ENCODE results near the gene CPNE1.

CPNE1 gene

GRCh38 chr20:35680452-35681183 lies 15.9 kb upstream of the CPNE1 start:
- no peak for DNase-seq (ENCODE audit: low spot score in 2 of 2)
- H3K27me3 ChIP-seq (ENCODE audit: low read depth), result no peaks in the 10 kb centered on the region
- H3K36me3 ChIP-seq (replicated peaks), result peaks cover 5% of the 10 kb centered on the region; the same call in 1 of the 2 replicates
- in situ Hi-C loops (cut with MboI; ENCODE audit: low sequenced_read_pairs), result no loop called here
- peaks cover 4% of the 10 kb centered on the region for H3K4me1 ChIP-seq
- no peak overlapping the region for H3K4me3 ChIP-seq
- H3K9me3 ChIP-seq, result no peaks in the 10 kb centered on the region

GRCh38 chr20:35674921-35675320 lies 10.2 kb upstream of the CPNE1 start:
- in situ Hi-C loops (cut with MboI; ENCODE audit: low sequenced_read_pairs), result no loop called here
- Histone ChIP-seq H3K4me3 (no peak overlapping the region), H3K9me3 (no peaks in the 10 kb centered on the region), H3K27me3 (ENCODE audit: low read depth) (no peaks in the 10 kb centered on the region), H3K4me1 (no peaks in the 10 kb centered on the region), H3K36me3 (replicated peaks) (peaks cover 32% of the 10 kb centered on the region)
- no peak for DNase-seq (ENCODE audit: low spot score in 2 of 2)

- peaks cover 40% of the 10 kb centered on the region for H3K36me3 ChIP-seq (replicated peaks)
- H3K9me3 ChIP-seq, result no peaks in the 10 kb centered on the region
- H3K4me1 ChIP-seq, result no peaks in the 10 kb centered on the region
- in situ Hi-C loops (cut with MboI; ENCODE audit: low sequenced_read_pairs), result no loop called here
- H3K27me3 ChIP-seq (ENCODE audit: low read depth), result no peaks in the 10 kb centered on the region
- H3K4me3 ChIP-seq, result no peak overlapping the region
- DNase-seq (ENCODE audit: low spot score in 2 of 2), result no peak
Observed at GRCh38 chr20:35673884-35674283, 9.2 kb upstream of the CPNE1 start.

GRCh38 chr20:35669681-35670080 lies 5.0 kb upstream of the CPNE1 start:
- no peak for DNase-seq (ENCODE audit: low spot score in 2 of 2)
- H3K4me1 ChIP-seq, result peaks cover 4% of the 10 kb centered on the region
- peaks cover 44% of the 10 kb centered on the region for H3K36me3 ChIP-seq (replicated peaks)
- H3K27me3 ChIP-seq (ENCODE audit: low read depth), result no peaks in the 10 kb centered on the region
- no peak overlapping the region for H3K4me3 ChIP-seq
- in situ Hi-C loops (cut with MboI; ENCODE audit: low sequenced_read_pairs), result no loop called here
- no peaks in the 10 kb centered on the region for H3K9me3 ChIP-seq

GRCh38 chr20:35669221-35669620 lies 4.5 kb upstream of the CPNE1 start:
- Histone ChIP-seq H3K27me3 (ENCODE audit: low read depth) (no peaks in the 10 kb centered on the region), H3K36me3 (replicated peaks) (peaks cover 44% of the 10 kb centered on the region), H3K4me1 (peaks cover 4% of the 10 kb centered on the region), H3K9me3 (no peaks in the 10 kb centered on the region), H3K4me3 (no peak overlapping the region)
- in situ Hi-C loops (cut with MboI; ENCODE audit: low sequenced_read_pairs), result no loop called here
- DNase-seq (ENCODE audit: low spot score in 2 of 2), result no peak

- peaks cover 15% of the 10 kb centered on the region for H3K4me1 ChIP-seq
Observed at GRCh38 chr20:35665949-35666288, 1.2 kb upstream of the CPNE1 start.

GRCh38 chr20:35663516-35664465 lies 909 bp downstream of the CPNE1 start:
- Histone ChIP-seq H3K4me1 (peaks cover 17% of the 10 kb centered on the region), H3K4me3 (peak overlapping the region; percentile 88), H3K9me3 (no peaks in the 10 kb centered on the region), H3K36me3 (replicated peaks) (peaks cover 5% of the 10 kb centered on the region), H3K27me3 (ENCODE audit: low read depth) (no peaks in the 10 kb centered on the region)
- DNase-seq (ENCODE audit: low spot score in 2 of 2), result peak; percentile 73 to 79
- in situ Hi-C loops (cut with MboI; ENCODE audit: low sequenced_read_pairs), result no loop called here

More at GRCh38 chr20:35665949-35666288, 1.2 kb upstream of the CPNE1 start:
- Histone ChIP-seq H3K4me3 (no peak overlapping the region), H3K27me3 (ENCODE audit: low read depth) (no peaks in the 10 kb centered on the region), H3K9me3 (no peaks in the 10 kb centered on the region), H3K36me3 (replicated peaks) (peaks cover 21% of the 10 kb centered on the region)
- no peak for DNase-seq (ENCODE audit: low spot score in 2 of 2)
- in situ Hi-C loops (cut with MboI; ENCODE audit: low sequenced_read_pairs), result no loop called here

GRCh38 chr20:35662551-35662950 lies 2.1 kb downstream of the CPNE1 start:
- in situ Hi-C loops (cut with MboI; ENCODE audit: low sequenced_read_pairs), result no loop called here
- DNase-seq (ENCODE audit: low spot score in 2 of 2), result no peak
- peak overlapping the region; percentile 88 for H3K4me3 ChIP-seq
- H3K36me3 ChIP-seq (replicated peaks), result no peaks in the 10 kb centered on the region; the same call in 1 of the 2 replicates
- H3K4me1 ChIP-seq, result peaks cover 17% of the 10 kb centered on the region
- H3K9me3 ChIP-seq, result no peaks in the 10 kb centered on the region
- no peaks in the 10 kb centered on the region for H3K27me3 ChIP-seq (ENCODE audit: low read depth)

- Histone ChIP-seq H3K4me3 (peak overlapping the region; percentile 88), H3K36me3 (replicated peaks) (peaks cover 5% of the 10 kb centered on the region), H3K4me1 (peaks cover 17% of the 10 kb centered on the region), H3K27me3 (ENCODE audit: low read depth) (no peaks in the 10 kb centered on the region), H3K9me3 (no peaks in the 10 kb centered on the region)
- in situ Hi-C loops (cut with MboI; ENCODE audit: low sequenced_read_pairs), result no loop called here
- DNase-seq (ENCODE audit: low spot score in 2 of 2), result no peak
Observed at GRCh38 chr20:35661908-35662307, 2.8 kb downstream of the CPNE1 start.

- in situ Hi-C loops (cut with MboI; ENCODE audit: low sequenced_read_pairs), result no loop called here
- Histone ChIP-seq H3K4me1 (peaks cover 17% of the 10 kb centered on the region), H3K9me3 (no peaks in the 10 kb centered on the region), H3K36me3 (replicated peaks) (peaks cover 11% of the 10 kb centered on the region), H3K4me3 (no peak overlapping the region), H3K27me3 (ENCODE audit: low read depth) (no peaks in the 10 kb centered on the region)
- no peak for DNase-seq (ENCODE audit: low spot score in 2 of 2)
Observed at GRCh38 chr20:35661053-35661452, 3.6 kb downstream of the CPNE1 start.

GRCh38 chr20:35660122-35660937 lies 4.4 kb downstream of the CPNE1 start:
- Histone ChIP-seq H3K4me1 (peaks cover 17% of the 10 kb centered on the region), H3K36me3 (replicated peaks) (peaks cover 19% of the 10 kb centered on the region), H3K9me3 (no peaks in the 10 kb centered on the region), H3K4me3 (no peak overlapping the region), H3K27me3 (ENCODE audit: low read depth) (no peaks in the 10 kb centered on the region)
- DNase-seq (ENCODE audit: low spot score in 2 of 2), result no peak
- in situ Hi-C loops (cut with MboI; ENCODE audit: low sequenced_read_pairs), result no loop called here

GRCh38 chr20:35657271-35657670 lies 7.4 kb downstream of the CPNE1 start:
- DNase-seq (ENCODE audit: low spot score in 2 of 2), result no peak
- Histone ChIP-seq H3K36me3 (replicated peaks) (peaks cover 47% of the 10 kb centered on the region), H3K4me3 (no peak overlapping the region), H3K27me3 (ENCODE audit: low read depth) (no peaks in the 10 kb centered on the region), H3K9me3 (no peaks in the 10 kb centered on the region), H3K4me1 (peaks cover 13% of the 10 kb centered on the region)
- in situ Hi-C loops (cut with MboI; ENCODE audit: low sequenced_read_pairs), result no loop called here

- Histone ChIP-seq H3K36me3 (replicated peaks) (peaks cover 56% of the 10 kb centered on the region), H3K27me3 (ENCODE audit: low read depth) (no peaks in the 10 kb centered on the region)
Observed at GRCh38 chr20:35654415-35654814, 10.3 kb downstream of the CPNE1 start.

More at GRCh38 chr20:35654415-35654814, 10.3 kb downstream of the CPNE1 start:
- DNase-seq (ENCODE audit: low spot score in 2 of 2), result no peak
- in situ Hi-C loops (cut with MboI; ENCODE audit: low sequenced_read_pairs), result no loop called here
- Histone ChIP-seq H3K4me1 (peaks cover 4% of the 10 kb centered on the region), H3K4me3 (no peak overlapping the region), H3K9me3 (no peaks in the 10 kb centered on the region)
